HG02870 (cell line): ENCODE data around the gene PGGHG.

ENCODE experiments used
- ATAC-seq: cut with Tn5 transposase; IDR thresholded peaks from one replicate; pipeline ENCODE4 v1.9.1; 2021; ENCODE audit warnings: mild to moderate bottlenecking, moderate library complexity; ENCODE audit not compliant: unreplicated experiment

PGGHG gene

DNA sequence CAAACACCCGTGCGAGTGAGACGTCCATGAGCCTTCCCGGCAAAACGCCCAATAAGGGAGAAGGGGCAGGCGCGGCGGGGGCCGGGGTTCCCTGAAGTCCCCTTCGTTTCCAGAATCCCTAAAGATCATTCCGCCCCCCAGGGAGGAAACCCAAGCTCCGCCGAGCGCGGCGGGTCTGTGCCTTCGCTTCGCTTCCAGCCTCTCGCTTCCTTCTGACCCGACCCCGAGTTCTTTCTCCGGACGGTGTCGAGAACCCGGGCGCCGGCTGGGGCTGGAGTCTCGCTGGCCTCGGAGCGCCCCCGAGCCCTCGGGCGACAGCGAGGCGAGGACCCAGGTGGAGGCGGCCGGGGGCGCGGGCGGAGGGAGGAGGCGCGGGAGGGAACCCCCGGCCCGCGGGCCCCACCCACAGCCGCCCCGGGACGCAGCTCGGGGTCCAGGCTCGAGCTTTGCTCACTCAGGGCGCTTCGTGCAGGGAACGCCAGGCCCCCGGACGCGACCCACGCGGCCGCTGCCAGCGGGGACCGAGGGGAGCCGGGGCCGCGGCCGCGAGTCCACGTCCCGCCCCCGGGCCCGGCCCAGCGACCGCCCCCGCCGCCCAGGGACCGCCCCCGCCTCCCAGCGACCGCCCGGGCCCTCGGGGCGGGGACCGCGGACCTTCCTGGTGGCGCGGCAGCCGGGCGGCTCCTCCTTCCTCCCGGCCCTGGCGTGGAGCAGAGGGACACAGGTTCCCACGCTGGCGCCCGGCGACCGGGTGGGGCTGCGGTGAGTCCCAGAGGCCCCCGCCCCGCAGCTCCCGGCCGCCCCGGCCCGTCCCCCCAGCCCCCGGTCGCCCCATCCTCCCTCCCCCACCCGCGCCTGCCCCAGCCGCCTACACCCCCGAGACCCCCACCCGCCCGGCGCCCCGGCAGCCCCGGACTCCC is at the start of gene PGGHG:
Gene PGGHG, plus strand, starts transcription at position 649 of the 920 bp plus-strand sequence. CDS start 691 bp downstream, outside the sequence.
- ATAC-seq: peak; percentile 67

GRCh38 chr11:240315-240714 is 48.6 kb upstream of the PGGHG start:
- no peak for ATAC-seq

DNA sequence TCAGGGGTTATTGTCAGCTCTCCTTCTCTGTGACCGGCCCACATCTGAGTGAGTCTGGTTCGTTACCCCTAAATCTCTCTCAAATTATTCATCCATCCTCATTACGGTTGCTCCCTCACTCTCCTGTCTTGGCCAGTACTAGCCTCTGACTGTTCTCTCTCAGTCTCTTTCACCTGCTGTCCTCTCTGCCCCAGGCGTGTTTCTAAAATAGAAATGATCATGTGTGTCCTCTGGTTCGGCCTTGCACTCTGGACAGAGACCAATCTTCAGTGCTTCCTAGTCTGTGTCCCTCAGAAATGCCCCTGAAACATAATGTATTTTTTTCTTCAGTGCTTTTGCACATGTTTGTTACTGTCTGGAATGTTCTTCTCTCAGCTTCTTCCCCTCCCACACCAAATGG is 47.3 kb upstream of the PGGHG start:
- no peak for ATAC-seq

DNA sequence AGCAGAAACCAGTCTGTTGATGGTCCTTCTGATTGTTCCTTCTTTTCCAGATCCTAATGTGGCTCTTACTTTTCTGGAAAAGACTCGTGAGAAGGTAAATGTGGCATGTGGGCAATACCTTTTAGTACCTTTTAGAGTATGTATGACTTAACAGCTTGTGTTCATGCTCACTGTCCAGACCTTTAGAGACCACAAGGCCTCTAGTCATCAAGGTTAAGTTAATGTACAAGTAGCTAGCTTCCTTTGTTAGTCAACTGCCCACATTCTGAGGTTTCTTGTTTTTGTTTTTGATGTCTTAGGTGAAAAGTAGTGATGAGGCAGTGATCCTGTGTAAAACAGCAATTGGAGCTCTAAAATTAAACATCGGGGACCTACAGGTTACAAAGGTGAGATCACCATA is 44.5 kb upstream of the PGGHG start:
- ATAC-seq: no peak

GRCh38 chr11:249062-249461 is 39.9 kb upstream of the PGGHG start:
- no peak for ATAC-seq

- no peak for ATAC-seq
These were observed 38.7 kb upstream of the PGGHG start for GRCh38 chr11:250274-250673.

DNA sequence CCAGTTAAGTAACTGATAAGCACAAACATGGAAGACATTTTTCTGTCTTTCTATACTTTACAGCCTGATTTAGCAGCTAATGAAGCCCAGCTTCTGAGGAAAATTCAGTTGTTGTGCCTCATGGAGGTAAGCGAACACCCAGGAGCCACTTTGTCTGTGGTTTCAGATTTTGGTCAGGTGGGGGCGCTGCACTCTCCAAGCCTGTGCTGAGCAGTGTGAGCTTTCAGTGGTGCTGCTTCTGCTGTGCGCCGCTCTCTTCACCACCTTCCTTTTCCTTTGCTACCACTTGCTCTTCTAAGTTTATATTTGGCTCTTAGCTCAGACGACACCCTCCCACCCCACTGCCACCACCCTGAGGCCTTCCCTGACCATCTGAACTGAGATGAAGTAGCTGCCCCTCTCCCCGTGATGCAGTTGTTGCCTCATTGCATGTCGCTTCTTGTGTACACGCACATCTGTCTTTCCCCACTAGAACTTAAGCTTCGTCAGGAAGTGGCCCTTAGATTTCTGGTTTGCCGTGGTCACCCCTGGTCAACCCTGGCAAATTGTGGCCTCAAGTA is 38.1 kb upstream of the PGGHG start:
- ATAC-seq: no peak

- no peak for ATAC-seq
These were observed 37.4 kb upstream of the PGGHG start for GRCh38 chr11:251550-251949.

GRCh38 chr11:252666-253065 is 36.3 kb upstream of the PGGHG start:
- ATAC-seq: no peak

DNA sequence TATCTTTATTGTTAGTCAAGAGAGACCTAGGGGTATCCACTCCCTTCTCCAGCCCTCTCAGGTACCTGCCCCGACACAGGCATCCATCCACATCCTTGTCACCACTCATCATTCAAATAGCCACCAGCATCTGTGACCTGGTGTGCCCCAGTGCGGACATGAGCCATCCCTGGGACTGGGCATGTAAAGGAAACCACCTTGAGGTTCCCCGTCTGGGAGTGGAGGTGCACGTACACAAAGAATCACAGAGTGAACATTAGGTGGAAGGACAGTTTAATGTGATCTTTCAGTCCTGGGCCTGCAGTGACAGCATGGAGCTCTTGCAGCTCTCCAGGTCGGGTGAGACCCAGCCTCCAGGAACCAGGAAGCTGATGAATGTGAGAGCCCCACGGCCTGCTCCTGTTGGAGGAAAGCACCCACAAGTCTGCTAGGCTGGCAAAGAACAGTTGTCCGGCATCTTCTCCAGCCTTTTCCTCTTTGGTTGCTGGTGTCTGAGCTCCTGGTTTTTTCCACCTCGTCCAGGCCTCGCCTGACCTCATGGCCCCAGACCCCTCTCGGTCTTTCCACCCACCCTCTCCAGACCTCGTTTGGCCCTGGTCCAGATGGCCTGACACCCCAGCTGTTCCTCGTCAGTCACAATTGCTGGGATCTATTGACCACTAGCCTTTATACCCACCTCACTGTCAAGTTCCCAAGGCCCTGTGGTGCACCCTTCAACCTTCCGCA is 35.6 kb upstream of the PGGHG start:
- ATAC-seq: no peak

DNA sequence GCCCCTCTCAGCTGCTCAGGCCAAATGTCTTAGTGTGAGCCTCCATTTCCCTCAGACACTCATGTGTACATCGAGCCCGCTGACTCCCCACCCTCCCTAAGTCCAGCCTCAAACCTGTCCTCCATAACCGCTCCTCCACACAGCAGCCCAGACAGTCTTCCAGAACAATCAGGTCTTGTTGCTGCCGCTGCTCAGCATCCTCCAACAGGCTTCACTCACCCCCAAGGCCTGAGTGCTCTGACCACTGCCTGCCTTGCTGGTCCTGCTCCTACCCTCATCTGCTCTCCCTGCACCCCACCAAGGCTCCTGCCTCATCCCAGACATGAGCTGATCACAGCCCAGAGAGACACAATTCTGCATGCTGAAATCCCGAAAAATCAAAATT is 35.0 kb upstream of the PGGHG start:
- ATAC-seq: no peak

DNA sequence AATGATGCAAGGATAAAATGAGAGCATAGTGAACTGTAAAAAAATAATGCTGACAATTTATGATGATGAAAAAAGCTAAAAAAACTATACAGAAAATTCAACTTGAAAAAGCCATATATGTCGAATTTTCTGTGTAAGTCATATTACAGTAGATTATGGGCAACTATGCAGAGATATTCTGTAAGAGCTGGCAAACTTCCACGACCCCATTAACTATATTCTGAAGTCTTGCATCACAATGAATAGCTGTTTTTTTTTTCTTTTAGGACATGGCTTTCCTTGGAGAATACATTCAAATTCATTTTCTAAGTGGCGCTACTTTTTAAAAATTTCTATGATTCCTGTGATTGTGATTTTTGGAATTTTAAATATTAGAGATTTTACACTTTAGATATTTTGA is 33.8 kb upstream of the PGGHG start:
- ATAC-seq: no peak

GRCh38 chr11:255816-256215 is 33.1 kb upstream of the PGGHG start:
- ATAC-seq: no peak

- no peak for ATAC-seq
These were observed 31.8 kb upstream of the PGGHG start for GRCh38 chr11:256952-257737.

DNA sequence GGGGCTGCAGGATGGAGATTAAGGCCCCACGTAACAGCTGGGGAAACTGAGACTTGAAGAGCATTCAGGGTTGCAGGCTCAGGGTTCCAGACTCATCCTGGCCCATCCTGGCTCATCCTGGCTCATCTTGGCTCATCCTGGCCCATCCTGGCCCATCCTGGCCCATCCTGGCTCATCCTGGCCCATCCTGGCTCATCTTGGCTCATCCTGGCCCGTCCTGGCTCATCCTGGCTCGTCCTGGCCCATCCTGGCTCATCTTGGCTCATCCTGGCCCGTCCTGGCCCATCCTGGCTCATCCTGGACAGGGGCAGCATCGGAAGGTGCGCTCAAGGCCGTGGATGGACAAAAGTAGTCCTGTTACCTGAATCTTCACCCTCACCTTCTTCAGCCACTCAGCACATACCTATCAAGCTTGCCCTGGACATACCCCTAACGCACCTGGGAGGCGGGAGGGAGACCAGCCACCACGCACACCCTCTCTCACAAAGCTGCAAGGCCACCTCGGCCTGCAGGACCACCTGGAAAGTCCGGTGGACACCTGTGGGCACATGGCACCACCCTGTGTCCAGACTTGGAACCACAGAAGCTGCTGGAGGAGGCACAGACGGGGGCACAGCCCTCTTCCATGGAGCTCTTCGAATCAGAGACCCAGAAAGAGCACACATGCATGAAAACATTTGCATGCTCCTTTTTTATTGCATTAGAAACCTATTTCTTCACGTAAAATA is 31.0 kb upstream of the PGGHG start:
- no peak for ATAC-seq

GRCh38 chr11:259413-259812 is 29.5 kb upstream of the PGGHG start:
- ATAC-seq: no peak

DNA sequence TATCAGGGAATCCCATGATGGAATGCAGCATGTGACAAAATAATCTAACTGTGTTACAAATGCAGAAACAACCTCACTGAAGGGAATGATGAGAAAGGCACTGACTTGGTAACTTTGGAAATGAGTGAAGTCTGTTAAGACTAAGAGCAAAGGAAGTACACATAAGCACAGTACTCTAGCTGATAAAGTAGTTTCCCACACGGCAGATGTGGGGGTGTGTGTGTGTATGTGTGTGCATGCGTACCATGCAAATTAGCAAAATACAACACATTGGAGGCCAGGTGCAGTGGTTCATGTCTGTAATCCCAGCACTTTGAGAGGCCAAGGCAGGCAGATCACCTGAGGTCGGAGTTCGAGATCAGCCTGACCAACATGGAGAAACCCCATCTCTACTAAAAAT is 27.3 kb upstream of the PGGHG start:
- no peak for ATAC-seq

DNA sequence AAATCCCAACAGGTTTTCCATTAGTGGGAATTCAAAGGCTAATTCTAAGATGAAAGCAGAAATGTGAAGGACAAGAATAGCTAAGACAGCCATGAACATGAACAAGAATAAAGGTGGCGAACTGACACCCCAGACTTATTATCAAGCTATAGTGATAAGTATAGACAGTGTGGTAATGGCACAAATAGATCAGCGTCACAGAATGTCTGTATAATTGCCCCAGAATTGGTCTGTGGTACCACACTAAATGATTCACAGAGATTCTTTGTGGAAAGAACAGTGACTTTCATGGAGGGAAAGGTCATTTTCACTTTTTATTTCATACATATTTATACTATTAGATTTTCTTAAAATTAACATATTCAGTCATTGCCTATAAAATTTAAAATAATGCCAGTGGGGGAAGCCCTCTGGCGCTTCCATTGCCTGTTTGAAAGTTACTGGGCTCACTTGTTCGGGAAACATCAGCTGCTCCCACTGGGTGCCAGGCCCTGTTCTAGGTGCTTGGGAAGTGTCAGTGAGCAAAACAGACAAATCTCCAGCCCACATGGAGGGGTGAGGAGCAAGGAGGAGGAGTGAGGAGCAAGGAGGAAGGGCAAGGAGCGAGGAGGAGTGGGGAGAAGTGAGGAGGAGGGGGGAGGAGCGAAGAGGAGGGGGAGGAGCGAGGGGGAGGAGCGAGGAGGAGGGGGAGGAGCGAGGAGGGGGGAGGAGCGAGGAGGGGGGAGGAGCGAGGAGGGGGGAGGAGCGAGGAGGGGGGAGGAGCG is 22.1 kb upstream of the PGGHG start:
- ATAC-seq: no peak

- ATAC-seq: no peak
These were observed 21.4 kb upstream of the PGGHG start for GRCh38 chr11:267491-267994.
